SU-DHL-6 (cell line): ENCODE results near the gene ROS1.

Experiments
- H2AFZ ChIP-seq: fragments of 200-600 bp; sonication (generic); 2 replicates; pipeline ENCODE4 v1.6.1; 2014; ENCODE audit warnings: low read depth, mild to moderate bottlenecking, moderate library complexity, mixed read lengths, antibody characterized with exemption, low read length; ENCODE audit not compliant: severe bottlenecking
- H3F3A ChIP-seq: fragments of 200-600 bp; shearing (Covaris generic); 2 replicates; pipeline ENCODE4 v1.6.0; 2016; ENCODE audit warnings: antibody characterized with exemption, mild to moderate bottlenecking; ENCODE audit not compliant: insufficient read depth
- H3K27ac ChIP-seq: fragments of 200-600 bp; sonication (generic); 2 replicates; pipeline ENCODE4 v1.5.1; 2016; ENCODE audit warnings: low read depth, mild to moderate bottlenecking, low read length, moderate library complexity, mixed read lengths
- H3K27me3 ChIP-seq: fragments of 200-600 bp; sonication (generic), shearing (Covaris generic); 2 replicates; pipeline ENCODE4 v1.6.0; 2014; ENCODE audit warnings: mild to moderate bottlenecking, low read length
- H3K36me3 ChIP-seq: fragments of 200-600 bp; sonication (generic); 2 replicates; pipeline ENCODE4 v1.6.1; 2014; ENCODE audit warnings: mild to moderate bottlenecking, low read length, mixed read lengths
- H3K4me2 ChIP-seq: fragments of 300-600, 200-600 bp; shearing (Covaris generic), sonication (generic); 2 replicates; pipeline ENCODE4 v1.6.0; 2014; ENCODE audit warnings: low read length, low read depth, mild to moderate bottlenecking; ENCODE audit not compliant: poor library complexity, severe bottlenecking
- H3K4me3 ChIP-seq: fragments of 200-600 bp; sonication (generic); 2 replicates; pipeline ENCODE4 v1.5.1; 2014; ENCODE audit warnings: antibody characterized with exemption, low read length, mild to moderate bottlenecking, mixed read lengths; ENCODE audit not compliant: insufficient read depth, poor library complexity, severe bottlenecking
- H3K79me2 ChIP-seq: fragments of 200-600 bp; sonication (generic); 2 replicates; pipeline ENCODE4 v1.6.1; 2014; ENCODE audit warnings: mild to moderate bottlenecking, low read length, moderate library complexity; ENCODE audit not compliant: insufficient read depth
- H3K9ac ChIP-seq: fragments of 200-600 bp; sonication (generic); 2 replicates; pipeline ENCODE4 v1.7.0; 2014; ENCODE audit warnings: mild to moderate bottlenecking, low read length
- H3K9me2 ChIP-seq: fragments of 200-600 bp; sonication (generic); replicated peaks from 2 replicates; pipeline ENCODE4 v1.6.1; 2014; ENCODE audit warnings: low read length; ENCODE audit not compliant: insufficient read depth
- H3K9me3 ChIP-seq: fragments of 200-600 bp; sonication (generic); 2 replicates; pipeline ENCODE4 v1.6.1; 2014; ENCODE audit warnings: low read length, mixed read lengths; ENCODE audit not compliant: insufficient read depth
- H4K20me1 ChIP-seq: fragments of 200-600 bp; sonication (generic); 2 replicates; pipeline ENCODE4 v1.6.1; 2014; ENCODE audit warnings: low read depth, mild to moderate bottlenecking, antibody characterized with exemption, low read length, moderate library complexity, mixed read lengths
- CTCF ChIP-seq: fragments of 200-600 bp; sonication (generic); IDR thresholded peaks from one replicate; pipeline ENCODE4 v1.5.1; 2017; ENCODE audit warnings: antibody characterized with exemption, mild to moderate bottlenecking, low read length, moderate library complexity; ENCODE audit not compliant: insufficient read depth, poor library complexity, severe bottlenecking
- EZH2phosphoT487 ChIP-seq: fragments of 200-600 bp; sonication (generic), shearing (Covaris generic); conservative IDR thresholded peaks from 2 replicates; pipeline ENCODE4 v1.6.1; 2018; ENCODE audit warnings: mild to moderate bottlenecking, antibody characterized with exemption, low read length, moderate library complexity, mixed read lengths

ROS1 gene

GRCh38 chr6:117306227-117306790 is 119.4 kb downstream of the ROS1 start:
- Histone ChIP-seq H3F3A (no peaks in the 10 kb centered on the region), H3K79me2 (no peaks in the 10 kb centered on the region), H3K27me3 (no peaks in the 10 kb centered on the region), H3K4me3 (no peak overlapping the region), H3K9me2 (no peaks in the 10 kb centered on the region), H3K9me3 (no peaks in the 10 kb centered on the region), H3K4me2 (no peak overlapping the region), H3K36me3 (no peaks in the 10 kb centered on the region), H2AFZ (no peak overlapping the region), H3K9ac (no peak overlapping the region), H3K27ac (no peak overlapping the region), H4K20me1 (no peaks in the 10 kb centered on the region)
- TF ChIP-seq CTCF (no peak), EZH2phosphoT487 (no peak)

GRCh38 chr6:117304446-117304845 is 121.3 kb downstream of the ROS1 start:
- TF ChIP-seq CTCF (no peak), EZH2phosphoT487 (no peak)
- no peak overlapping the region for H3K9ac ChIP-seq
- no peak overlapping the region for H3K4me2 ChIP-seq
- H3K27ac ChIP-seq = no peak overlapping the region
- H3K79me2 ChIP-seq = no peaks in the 10 kb centered on the region
- H2AFZ ChIP-seq = no peak overlapping the region
- H3K4me3 ChIP-seq = no peak overlapping the region
- no peaks in the 10 kb centered on the region for H3K27me3 ChIP-seq
- no peaks in the 10 kb centered on the region for H3K9me3 ChIP-seq
- no peaks in the 10 kb centered on the region for H3F3A ChIP-seq
- no peaks in the 10 kb centered on the region for H3K9me2 ChIP-seq
- H4K20me1 ChIP-seq = no peaks in the 10 kb centered on the region
- no peaks in the 10 kb centered on the region for H3K36me3 ChIP-seq

GRCh38 chr6:117303323-117303722 is 122.4 kb downstream of the ROS1 start:
- Histone ChIP-seq H3K27ac (no peak overlapping the region), H2AFZ (no peak overlapping the region), H3K9me3 (no peaks in the 10 kb centered on the region), H3K9me2 (no peaks in the 10 kb centered on the region), H3K36me3 (no peaks in the 10 kb centered on the region), H4K20me1 (no peaks in the 10 kb centered on the region), H3F3A (no peaks in the 10 kb centered on the region), H3K9ac (no peak overlapping the region), H3K4me3 (no peak overlapping the region), H3K79me2 (no peaks in the 10 kb centered on the region), H3K27me3 (no peaks in the 10 kb centered on the region), H3K4me2 (no peak overlapping the region)
- no peak for TF ChIP-seq CTCF
- no peak for TF ChIP-seq EZH2phosphoT487

- no peaks in the 10 kb centered on the region for H3K27me3 ChIP-seq
- no peak overlapping the region for H2AFZ ChIP-seq
- no peaks in the 10 kb centered on the region for H4K20me1 ChIP-seq
- no peak overlapping the region for H3K4me2 ChIP-seq
- no peaks in the 10 kb centered on the region for H3F3A ChIP-seq
- no peaks in the 10 kb centered on the region for H3K36me3 ChIP-seq
- no peak overlapping the region for H3K4me3 ChIP-seq
- H3K9me2 ChIP-seq = no peaks in the 10 kb centered on the region
- H3K27ac ChIP-seq = no peak overlapping the region
- H3K9ac ChIP-seq = no peak overlapping the region
- no peaks in the 10 kb centered on the region for H3K79me2 ChIP-seq
- TF ChIP-seq EZH2phosphoT487 = no peak
- TF ChIP-seq CTCF = no peak
- no peaks in the 10 kb centered on the region for H3K9me3 ChIP-seq
Observed at GRCh38 chr6:117298941-117299340, 126.8 kb downstream of the ROS1 start.
